HG03025 (cell line): ENCODE results near the gene ENO2.
A peak's percentile ranks its signal among the peaks of the same experiment; 100 is the strongest.
"Not testable (repeated sequence)": the region's sequence is repeated elsewhere in the genome, so short reads cannot be mapped to it uniquely, and the experiment has no call there.

Experiments
- ATAC-seq: cut with Tn5 transposase; IDR thresholded peaks from one replicate; pipeline ENCODE4 v1.9.1; 2021; ENCODE audit warnings: mild to moderate bottlenecking, moderate library complexity; ENCODE audit not compliant: unreplicated experiment, low FRiP score

The ENO2 gene

DNA sequence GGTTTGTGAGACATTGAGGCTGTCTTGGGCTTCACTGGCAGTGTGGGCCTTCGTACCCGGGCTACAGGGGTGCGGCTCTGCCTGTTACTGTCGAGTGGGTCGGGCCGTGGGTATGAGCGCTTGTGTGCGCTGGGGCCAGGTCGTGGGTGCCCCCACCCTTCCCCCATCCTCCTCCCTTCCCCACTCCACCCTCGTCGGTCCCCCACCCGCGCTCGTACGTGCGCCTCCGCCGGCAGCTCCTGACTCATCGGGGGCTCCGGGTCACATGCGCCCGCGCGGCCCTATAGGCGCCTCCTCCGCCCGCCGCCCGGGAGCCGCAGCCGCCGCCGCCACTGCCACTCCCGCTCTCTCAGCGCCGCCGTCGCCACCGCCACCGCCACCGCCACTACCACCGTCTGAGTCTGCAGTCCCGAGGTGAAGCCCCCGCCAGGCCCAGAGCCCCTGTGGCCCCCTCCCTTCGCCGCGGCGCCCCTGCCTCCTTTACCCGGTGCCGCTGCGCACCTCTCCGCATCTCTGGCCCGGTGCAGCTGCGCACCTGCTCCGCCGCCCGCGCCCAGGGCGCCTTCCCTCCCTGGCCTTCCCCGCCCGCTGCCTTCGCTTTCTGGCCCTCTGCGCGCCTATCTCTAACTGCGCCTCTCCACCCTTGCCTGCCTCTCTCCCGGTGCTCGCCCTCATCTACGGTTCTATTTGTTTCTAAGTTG lies at the start of gene ENO2:
TSS of gene ENO2 (plus strand) at position 335 of the 701 bp plus-strand sequence. CDS start 1,253 bp downstream, outside the sequence.
- peak; percentile 64 for ATAC-seq

DNA sequence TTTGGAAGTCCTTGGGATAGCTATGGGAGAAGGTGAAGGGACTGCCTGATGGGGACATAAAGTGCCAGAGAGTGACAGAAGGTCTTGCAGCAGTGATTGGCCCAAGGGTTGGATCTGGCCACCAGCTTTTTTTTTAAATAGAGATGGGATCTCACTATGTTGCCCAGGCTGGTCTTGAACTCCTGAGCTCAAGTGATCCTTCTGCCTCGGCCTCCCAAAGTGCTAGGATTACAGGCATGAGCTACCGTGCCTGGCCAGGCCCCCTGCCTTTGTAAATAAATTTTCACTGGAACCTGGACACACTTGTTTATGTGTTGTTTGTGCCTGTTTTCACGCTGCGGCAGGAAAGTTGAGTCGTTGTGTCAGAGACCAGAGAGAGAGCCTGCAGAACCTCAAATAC lies 49.1 kb upstream of the ENO2 start:
- not testable (repeated sequence) for ATAC-seq

DNA sequence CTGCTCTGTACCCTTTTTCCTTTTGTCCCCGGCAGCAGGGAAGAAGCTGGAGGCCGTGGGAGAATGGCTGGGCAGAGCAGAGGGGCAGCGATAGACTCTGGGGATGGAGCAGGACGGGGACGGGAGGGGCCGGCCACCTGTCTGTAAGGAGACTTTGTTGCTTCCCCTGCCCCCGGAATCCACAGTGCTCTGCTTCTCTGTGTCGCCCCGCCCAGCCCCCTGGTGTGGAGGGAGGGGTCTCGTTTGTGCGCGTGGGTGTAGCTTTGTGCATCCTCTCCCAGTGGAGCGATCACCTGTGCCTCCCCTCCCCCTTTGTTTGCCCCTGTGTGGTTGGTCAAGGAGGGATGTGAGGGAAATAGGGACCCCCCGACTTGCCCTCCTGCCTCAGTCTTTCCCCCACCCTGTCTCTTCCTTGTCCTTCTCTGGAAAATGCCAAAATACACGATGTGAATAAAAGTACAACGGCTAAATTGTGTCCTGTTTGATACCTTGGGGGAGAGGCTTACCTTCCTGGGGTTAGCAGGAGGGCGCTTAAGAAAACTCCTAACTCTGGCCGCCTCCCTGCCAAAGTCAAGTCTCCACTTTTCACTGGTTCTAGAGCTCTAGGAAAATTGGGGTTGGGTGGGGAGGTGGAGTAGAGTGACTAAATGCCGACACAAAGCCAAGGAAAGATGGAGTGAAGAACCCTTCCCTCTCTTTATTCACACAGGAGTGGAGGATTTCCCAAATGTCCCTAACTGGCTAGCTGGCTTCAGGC lies 48.0 kb upstream of the ENO2 start:
- no peak for ATAC-seq

DNA sequence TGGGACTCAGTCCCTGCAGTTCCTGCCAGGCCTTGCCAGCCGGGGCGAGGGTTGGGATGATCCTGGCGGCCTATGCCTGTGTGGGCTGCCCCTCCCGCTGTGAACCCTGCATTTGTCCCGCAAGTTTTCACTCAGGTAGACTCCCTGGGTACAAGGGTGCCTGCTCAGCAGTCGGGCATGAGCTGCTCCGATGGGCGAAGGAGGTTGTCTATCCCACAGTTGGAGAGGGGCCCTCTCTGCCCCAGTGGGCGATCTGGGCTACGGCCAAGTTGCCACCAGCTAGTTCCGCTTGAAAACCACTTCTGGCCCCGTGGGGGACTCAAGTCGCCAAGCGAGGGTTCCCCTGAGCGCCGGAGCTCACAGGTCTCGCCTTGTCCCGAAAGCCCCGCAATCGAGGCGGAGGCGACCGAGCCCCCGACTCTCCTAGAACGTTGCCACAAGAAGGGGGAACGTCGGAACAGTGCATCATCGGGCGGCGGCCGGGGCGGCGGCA lies 47.4 kb upstream of the ENO2 start:
- peak; percentile 8 for ATAC-seq

DNA sequence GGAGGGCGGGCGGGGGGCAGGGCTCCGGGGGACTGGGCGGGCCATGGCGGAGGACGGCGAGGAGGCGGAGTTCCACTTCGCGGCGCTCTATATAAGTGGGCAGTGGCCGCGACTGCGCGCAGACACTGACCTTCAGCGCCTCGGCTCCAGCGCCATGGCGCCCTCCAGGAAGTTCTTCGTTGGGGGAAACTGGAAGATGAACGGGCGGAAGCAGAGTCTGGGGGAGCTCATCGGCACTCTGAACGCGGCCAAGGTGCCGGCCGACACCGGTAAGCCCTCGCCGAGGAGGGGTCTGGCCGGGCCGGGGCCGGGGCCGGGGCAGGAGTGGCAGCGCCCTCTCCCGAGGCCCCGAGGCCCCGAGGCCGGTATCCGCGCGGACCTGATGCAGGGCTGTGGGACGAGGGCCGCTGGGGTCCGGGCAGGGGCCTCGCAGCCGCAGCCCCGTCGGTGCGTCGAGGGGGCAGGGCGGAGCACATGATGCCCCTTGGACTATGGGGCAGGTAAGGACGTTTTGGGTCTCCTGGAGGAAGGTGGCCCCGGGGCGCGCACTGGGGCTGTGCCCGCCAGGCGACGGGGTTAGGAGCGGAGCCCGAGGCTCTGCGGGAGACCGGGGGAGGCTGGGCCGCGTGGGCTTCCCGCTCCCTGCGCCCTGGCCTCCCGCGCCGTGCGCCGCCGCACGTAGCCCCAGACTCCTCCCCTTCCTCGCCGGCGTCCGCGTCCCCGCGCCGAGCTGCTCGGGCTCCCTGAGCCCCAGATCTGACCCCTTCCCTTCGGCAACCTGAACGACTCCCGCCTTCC lies 46.8 kb upstream of the ENO2 start, which contains the start of gene TPI1:
TSS of gene TPI1 (plus strand) at position 119 of the 798 bp plus-strand sequence. CDS start at position 155, 36 bp downstream.
- peak; percentile 59 for ATAC-seq

DNA sequence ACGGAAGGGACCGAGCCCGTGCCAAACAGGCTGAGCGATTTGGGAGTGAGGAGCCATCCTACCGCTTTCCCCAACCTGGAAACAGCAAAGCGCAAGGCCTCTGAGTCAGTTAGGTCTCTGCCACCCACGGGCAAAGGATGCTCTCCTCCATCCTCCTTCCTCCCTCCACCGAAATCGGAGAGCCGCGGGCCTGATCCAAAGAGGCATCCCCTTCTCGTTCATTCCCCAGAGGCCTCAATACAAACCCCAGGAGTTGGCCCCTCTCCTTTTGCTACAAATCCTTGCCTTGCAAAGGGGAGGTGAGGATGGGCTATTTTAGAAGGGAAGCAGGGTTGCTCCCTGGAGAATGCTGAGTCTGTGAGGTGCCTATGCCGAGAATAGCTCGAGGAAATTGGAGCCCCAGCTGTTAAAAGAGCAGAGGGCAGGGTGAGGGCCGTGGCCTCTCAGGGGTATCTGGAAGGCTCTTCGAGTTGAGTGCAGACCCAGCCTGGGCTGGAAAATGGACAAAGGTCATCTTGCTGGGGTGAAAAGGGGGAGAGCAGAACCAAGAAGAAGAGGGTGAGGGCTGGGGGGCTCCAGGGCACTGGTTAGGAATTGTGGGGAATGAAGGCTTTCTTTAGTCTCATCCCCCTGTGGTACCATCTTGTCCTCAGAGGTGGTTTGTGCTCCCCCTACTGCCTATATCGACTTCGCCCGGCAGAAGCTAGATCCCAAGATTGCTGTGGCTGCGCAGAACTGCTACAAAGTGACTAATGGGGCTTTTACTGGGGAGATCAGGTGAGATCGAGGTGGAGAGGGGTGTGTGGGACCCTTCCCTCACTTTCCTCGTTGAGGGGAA lies 46.0 kb upstream of the ENO2 start:
- ATAC-seq: no peak

DNA sequence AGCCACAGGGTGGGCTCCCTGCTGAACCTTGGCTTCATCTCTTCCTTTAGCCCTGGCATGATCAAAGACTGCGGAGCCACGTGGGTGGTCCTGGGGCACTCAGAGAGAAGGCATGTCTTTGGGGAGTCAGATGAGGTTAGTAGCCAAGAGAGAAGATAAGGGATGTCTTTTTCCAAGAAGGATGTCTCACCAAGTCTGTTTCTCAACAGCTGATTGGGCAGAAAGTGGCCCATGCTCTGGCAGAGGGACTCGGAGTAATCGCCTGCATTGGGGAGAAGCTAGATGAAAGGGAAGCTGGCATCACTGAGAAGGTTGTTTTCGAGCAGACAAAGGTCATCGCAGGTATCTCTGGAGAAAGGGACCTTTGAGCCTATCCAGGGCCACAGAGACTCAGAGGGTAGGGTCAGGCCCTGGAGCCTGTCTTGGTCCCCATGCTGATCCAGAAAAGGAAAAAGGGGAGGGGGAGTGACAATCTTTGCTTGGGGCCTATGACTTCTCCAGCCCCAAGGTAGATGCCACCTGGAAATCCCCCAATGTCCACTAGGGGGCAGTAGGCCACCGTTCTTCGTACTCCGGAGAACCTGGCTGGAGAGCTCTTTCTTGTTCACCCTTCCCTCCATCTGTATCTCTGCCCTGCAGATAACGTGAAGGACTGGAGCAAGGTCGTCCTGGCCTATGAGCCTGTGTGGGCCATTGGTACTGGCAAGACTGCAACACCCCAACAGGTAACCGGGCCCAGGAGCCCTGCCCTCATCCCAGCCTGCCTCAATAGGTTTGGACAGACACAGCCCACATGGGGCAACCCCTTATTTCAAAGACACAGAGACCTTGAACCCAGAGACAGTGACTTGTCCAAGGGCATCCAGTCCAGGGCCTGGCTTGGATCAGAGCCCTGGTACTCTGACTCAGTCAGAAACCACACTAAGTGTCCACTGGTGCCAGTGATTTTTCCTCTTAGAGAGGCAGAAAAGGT lies 45.0 kb upstream of the ENO2 start:
- no peak for ATAC-seq

DNA sequence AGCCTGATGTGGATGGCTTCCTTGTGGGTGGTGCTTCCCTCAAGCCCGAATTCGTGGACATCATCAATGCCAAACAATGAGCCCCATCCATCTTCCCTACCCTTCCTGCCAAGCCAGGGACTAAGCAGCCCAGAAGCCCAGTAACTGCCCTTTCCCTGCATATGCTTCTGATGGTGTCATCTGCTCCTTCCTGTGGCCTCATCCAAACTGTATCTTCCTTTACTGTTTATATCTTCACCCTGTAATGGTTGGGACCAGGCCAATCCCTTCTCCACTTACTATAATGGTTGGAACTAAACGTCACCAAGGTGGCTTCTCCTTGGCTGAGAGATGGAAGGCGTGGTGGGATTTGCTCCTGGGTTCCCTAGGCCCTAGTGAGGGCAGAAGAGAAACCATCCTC lies 44.1 kb upstream of the ENO2 start:
- ATAC-seq: not testable (repeated sequence)

DNA sequence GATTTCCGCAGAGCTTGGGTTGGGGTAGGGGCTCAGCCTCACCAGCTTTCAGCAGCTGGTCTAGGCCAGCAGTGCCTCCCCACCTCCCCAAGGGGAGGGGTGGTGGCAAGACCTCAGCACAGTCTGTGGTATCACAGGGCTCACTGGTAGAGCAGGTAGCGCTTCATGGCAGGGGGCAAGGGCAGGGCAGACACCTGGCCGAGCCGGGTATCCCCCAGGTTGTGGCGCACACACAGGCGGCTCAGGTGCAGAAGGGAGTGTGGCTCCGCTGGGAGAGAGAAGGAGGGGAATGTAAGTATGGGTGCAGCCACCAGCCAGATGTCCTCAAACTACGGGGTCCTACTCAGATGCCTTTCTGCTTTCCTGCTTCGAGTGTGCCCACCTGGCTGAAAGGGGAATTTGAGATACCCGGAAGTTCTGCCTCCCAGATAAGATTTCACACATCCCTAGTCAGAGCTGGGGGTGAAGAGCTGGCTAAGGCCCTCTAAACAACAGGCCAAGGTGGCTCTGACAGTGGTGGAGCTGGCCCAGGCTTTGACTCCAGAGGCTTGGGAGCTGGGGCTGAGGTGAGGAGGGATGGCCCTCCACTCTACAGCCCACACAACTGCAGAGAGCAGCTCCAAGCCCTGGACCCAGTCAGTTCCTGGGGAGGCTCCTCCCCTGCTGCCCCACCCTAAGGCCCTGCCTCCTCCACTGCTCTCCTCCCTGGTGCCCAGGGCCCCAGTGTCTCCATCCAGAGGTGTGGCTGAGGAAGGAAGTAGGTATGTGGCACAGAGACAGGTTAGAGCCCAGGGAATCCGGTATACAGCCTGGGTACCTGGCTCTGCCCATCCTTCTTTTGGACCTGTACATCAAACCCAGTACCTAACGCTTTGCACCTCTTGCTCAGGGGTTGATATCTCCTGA lies 43.1 kb upstream of the ENO2 start:
- no peak for ATAC-seq

DNA sequence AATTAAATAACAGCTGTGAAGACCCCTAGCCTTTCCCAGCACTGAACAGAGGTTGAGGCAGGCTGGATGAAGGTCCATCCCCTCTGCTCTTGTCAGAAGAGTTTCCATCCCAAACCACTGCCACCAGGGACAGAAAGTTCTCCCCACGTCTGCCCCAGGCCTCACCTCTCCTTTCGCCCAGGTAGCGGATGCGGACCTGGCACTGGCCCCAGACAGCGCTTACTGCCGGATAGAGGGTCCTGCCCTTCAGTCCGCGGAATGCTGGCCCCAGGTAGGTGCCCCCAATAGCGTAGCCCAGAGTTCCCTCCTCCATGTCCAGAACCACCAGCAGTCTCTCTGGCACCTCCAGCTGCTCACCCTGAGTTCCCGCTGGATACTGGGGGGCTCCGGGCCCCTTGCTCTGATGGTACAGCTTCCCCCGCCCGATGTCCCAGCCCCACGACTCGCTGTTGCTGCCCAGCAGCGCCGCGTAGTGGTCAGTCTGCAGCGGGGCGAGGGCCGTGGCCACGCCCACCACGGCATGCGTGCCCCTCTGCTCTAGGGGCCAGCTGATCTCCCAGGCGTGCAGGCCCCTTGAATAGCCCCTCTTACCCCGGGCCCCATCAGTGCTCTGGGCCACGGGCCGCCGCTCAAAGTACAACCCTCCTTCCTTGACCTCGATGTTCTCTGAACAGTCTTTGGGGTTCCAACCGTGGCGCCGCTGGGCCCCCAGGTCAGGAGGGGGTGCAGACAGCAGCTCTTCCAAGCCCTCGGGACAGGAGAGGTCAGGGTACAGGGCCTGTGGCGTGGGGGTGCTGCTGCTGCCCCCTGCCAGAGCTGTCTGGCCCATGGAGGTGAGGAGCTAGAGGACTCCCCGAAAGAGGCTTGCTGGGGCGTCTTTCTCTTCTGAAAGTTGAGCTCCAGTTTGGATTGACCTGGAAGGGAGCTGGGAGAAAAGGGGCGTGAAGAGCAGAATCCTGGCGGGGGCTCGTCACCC lies 42.0 kb upstream of the ENO2 start:
- no peak for ATAC-seq

DNA sequence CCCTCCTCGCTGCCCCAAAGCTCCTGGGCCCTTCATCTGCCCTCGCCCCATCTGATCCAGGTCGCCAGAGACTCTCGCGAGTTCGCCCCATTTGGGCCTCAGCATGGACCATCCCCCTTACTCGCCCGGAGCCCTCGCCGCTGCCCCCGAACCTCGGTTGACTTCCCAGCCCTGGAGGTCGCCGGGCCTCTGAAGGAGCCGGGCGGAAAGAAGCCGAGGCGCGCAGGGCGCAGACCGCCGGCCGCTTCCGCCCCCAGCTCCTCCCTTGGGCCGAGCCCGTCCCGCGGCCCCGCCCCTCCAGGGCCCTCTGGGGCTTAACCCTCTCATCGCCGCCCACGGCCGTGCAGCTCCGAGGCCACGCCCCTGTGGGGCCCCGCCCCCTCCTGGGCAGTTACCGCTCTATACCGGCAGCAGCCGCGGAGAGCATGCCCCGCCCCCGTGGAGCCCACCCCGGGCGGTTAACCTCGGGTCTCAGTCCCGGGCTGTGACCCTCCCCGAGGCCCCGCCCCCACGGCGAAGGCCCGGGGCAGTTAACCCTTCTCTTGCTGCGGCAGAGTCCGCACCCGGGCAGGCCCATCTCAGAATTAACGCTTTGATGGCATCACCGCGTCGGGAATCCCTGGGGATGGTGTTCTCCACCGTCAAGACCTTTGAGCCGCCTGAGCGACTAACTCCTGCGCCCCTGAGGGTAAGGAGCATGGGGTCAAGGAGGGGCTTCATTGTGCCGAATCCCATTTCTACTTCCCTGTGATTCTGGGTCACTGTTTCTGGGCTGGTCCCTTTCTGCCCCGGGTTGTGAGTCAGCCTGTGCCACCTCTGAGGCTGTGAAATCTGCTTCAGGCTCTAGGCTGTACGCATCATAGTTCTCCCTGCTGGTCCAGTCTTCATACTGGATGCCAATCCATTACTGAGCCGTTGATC lies 41.0 kb upstream of the ENO2 start, which contains the start of gene SPSB2:
TSS of gene SPSB2 (minus strand) at position 210 of the 921 bp plus-strand sequence. CDS start 402 bp downstream, outside the sequence.
- peak; percentile 70 for ATAC-seq

DNA sequence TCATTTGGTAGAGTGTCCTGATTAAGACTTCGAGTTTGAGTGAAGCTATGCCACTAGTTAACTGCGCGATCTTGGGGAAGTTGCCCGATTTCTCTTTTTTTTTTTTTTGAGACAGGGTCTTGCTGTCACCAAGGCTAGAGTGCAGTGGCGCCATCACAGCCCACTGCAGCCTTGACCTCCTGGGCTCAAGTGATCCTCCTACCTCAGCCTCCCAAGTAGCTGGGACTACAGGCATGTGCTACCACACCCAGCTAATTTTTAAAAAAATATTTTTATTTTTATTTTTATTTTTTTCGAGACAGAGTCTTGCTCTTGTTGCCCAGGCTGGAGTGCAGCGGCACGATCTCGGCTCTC lies 40.4 kb upstream of the ENO2 start:
- ATAC-seq: not testable (repeated sequence)

DNA sequence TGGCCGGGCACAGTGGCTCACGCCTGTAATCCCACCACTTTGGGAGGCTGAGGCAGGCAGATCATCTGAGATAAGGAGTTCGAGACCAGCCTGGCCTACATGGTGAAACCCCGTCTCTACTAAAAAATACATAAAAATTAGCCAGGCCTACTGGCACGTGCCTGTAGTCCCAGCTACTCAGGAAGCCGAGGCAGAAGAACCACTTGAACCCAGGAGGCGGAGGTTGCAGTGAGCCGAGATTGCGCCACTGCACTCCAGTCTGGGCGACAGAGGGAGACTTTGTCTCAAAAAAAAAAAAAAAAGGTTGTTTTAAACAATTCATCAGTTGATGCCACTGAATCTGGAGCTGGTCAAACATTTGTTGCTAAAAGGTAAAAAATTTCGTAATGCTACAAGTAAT lies 34.6 kb upstream of the ENO2 start:
- not testable (repeated sequence) for ATAC-seq

DNA sequence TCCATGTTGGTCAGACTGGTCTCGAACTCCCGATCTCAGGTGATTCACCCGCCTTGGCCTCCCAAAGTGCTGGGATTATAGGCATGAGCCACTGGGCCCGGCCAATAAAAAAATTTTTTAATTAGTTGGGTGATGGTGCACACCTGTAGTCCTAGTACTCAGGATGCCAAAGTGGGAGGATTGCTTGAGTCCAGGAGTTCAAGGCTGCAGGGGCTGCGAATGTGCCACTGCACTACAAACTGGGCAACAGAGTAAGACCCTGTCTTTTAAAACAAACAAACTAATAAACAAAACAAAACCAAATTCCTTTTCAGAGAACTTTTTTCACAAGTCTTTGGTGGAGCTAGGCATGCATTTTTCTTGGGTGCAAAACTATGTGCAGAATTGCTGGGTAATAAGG lies 31.1 kb upstream of the ENO2 start:
- ATAC-seq: no peak

DNA sequence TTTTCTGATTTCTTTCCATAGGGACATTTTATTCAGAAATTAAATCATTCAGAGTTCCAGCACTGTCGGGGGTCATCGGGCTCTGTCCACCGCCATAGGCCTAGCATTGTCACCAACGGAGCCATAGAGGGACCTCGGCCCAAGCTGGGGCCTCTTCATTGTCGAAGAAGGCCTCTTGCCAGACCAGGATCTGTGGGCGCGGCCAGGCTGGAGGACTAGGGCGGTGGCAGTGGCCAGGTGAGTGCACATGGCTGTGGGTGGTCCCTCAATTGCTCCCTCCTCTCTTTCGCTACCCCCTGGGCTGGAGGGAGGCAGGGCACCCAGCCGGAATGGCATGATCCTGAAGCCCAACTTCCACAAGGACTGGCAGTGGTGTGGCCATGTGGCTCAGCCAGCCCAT lies 30.7 kb upstream of the ENO2 start:
- ATAC-seq: no peak

DNA sequence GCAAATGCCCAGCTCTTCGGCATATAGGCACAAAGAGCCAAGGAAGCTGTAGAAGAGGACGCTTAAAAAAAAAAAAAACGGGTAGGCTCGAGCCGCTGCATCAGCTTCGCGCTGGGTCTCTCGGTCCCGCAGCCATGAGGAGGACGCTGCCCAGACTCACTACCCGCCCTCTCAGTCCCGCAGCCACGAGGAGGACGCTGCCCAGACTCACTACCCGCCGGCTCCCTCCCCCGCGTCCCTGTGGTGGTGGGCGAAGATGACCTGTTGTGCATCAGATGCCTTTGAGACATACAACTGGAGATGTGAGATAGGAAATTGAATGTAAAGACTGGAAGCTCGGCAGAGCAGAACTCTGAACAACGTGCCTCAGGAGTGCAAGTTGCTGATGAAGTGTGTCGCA lies 29.8 kb upstream of the ENO2 start:
- ATAC-seq: no peak
